ENCODE results near the gene ADAT3. TPM values are rescaled to one million over a fixed set of nuclear protein-coding genes. Genes with fewer than 3 reads are reported as not detected.
"Not testable (repeated sequence)": the region's sequence is repeated elsewhere in the genome, so short reads cannot be mapped to it uniquely, and the experiment has no call there.

The ADAT3 gene
- total RNA-seq, 4 donors from 2014 or later: 18.7 to 73.2 (median 30.3) TPM

DNA sequence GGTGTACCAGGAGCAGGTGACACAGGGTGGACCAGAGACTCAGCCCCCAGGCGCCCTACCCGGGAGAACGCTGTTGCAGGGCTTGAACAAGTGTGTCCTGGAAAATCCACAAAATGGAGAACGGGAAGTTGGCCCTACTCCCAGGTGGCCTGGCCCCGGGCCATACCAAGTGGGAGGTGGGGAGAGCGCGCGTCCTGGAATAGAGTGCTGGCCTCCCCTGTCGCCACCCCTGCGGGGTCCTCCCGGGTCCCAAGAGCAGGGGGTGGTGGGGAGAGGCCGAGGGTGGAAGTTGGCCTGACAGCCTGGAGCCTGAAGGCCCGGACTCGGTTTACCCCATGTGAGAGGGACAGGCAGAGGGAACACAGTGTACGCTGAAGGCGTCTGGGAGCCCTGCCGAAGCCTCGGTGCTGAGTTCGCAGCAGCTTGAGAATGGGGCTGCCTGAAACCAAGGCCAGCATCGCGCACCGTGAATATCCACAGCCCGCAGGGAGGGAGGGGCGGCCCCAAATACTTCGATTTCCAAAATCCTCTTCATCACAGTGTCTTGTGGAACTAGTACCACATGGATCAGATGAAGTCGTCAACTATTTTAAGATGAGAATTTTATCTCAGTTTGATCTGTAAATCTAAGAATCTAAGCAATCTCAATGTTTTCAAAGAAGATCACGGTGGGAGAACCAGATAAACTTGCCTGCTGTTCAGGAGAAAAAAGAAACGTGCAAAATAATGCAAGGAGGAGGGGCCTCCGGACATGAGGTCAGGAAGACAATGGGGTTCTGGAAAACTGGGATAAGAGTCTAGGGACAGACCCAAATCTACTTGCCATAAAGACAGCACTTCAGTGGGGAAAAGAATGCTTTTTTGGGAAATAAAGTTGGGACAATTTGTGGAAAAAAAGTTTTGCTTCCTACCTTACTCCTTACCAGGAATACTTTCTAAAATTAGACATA, 31.4 kb upstream of the ADAT3 start:
- 37 to 67% methylated on average over 4 to 28 of the region's 29 CpGs for WGBS, 2 donors (ENCODE audit: low coverage in 1 of 2)
- no peak for TF ChIP-seq EP300 (IDR thresholded peaks at IDR 0.05; ENCODE audit: low read depth)
- TF ChIP-seq CTCF (IDR thresholded peaks at IDR 0.05): no peak
- no peak for TF ChIP-seq POLR2AphosphoS5 (IDR thresholded peaks at IDR 0.05)
- no peak for TF ChIP-seq POLR2A (IDR thresholded peaks at IDR 0.05)
- DNase-seq: no peak
- no peaks in the 10 kb centered on the region for H3K27me3 ChIP-seq
- peak overlapping the region in 1 of 4 donors; percentile 78 for H3K4me3 ChIP-seq
- intact Hi-C loops (cut with DNase I; ENCODE audit: low total_unique reads): no loop called here
- H3K36me3 ChIP-seq: no peaks in the 10 kb centered on the region
- in situ Hi-C loops (cut with MboI; ENCODE audit: low pct_ligation_motif_present in 1 of 4, low pct_unique_long_range_greater_than_20kb in 1 of 4, low sequenced_read_pairs in 3 of 4): no loop called here
- no peaks in the 10 kb centered on the region for H3K9me3 ChIP-seq
- peak overlapping the region; percentile 93 to 97 (median 95) for H3K27ac ChIP-seq
- peaks cover 15 to 41% (median 32%) of the 10 kb centered on the region in 4 donors for H3K4me1 ChIP-seq

DNA sequence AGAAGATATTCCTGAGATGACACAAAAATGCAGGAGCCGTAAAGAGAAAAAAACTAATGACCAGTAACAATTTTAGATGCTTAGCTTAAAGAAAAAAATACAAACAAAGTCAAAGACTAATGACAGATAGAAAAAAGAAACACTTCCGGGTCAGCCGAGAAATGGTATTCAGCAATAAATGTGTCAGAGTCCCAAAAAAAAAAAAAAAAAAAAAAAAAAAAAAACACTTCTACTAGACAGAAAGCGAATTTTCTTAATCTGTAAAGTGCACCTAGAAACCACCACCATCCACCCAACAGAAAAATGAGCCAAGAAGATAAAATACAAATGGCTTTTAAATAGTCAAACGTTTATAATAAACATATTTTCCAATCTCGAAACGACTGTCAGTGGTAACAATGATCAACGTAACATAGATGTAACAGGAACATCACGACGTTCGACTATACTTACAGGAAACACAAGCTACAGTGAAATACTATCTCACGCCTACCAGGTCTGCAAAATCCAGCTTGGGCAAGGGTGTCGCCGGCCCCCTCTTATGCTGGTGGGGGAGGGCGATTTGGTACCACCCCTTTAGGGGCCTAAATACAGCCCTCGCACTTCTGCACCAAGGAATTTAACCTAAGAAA, 30.5 kb upstream of the ADAT3 start:
- peak overlapping the region; percentile 69 to 98 (median 80) for H3K4me3 ChIP-seq
- H3K36me3 ChIP-seq: no peaks in the 10 kb centered on the region
- no peaks in the 10 kb centered on the region for H3K27me3 ChIP-seq
- no peaks in the 10 kb centered on the region for H3K9me3 ChIP-seq
- TF ChIP-seq CTCF (IDR thresholded peaks at IDR 0.05) (no peak), EP300 (IDR thresholded peaks at IDR 0.05; ENCODE audit: low read depth) (no peak), POLR2AphosphoS5 (IDR thresholded peaks at IDR 0.05) (no peak), POLR2A (IDR thresholded peaks at IDR 0.05) (no peak)
- peak overlapping the region; percentile 93 to 97 (median 95) for H3K27ac ChIP-seq
- peaks cover 15 to 41% (median 32%) of the 10 kb centered on the region in 4 donors for H3K4me1 ChIP-seq
- WGBS, 2 donors (ENCODE audit: low coverage in 1 of 2): 5 to 20% methylated on average over 7 to 16 of the region's 16 CpGs
- DNase-seq: no peak
- intact Hi-C loops (cut with DNase I; ENCODE audit: low total_unique reads) (no loop called here), in situ Hi-C loops (cut with MboI; ENCODE audit: low pct_ligation_motif_present in 1 of 4, low pct_unique_long_range_greater_than_20kb in 1 of 4, low sequenced_read_pairs in 3 of 4) (no loop called here)

DNA sequence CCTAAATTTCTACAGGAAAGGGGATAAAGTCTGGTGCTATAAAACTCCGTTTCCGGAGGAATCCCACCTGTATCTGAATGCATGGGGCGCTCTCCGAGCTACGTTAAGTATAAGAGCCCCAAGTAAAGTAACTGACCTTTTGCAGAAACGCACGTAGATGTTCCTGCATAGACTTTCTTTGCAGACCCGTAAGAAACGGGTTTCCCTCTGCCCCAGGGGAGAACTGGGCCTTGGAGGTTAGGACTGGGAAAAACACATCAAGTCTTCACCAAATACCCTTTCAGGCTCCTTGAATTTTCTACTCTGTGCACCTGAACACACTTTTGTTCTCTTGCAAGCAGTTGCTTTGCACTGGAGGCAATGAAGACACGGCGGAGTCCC, 29.9 kb upstream of the ADAT3 start:
- WGBS, 2 donors (ENCODE audit: low coverage in 1 of 2): 1% methylated on average over 11 of the region's 11 CpGs; no CpG with 5 or more reads in 1 of the 2 donors
- not testable (repeated sequence) for H3K27me3 ChIP-seq
- peaks cover 15 to 42% (median 32%) of the 10 kb centered on the region in 4 donors for H3K4me1 ChIP-seq

DNA sequence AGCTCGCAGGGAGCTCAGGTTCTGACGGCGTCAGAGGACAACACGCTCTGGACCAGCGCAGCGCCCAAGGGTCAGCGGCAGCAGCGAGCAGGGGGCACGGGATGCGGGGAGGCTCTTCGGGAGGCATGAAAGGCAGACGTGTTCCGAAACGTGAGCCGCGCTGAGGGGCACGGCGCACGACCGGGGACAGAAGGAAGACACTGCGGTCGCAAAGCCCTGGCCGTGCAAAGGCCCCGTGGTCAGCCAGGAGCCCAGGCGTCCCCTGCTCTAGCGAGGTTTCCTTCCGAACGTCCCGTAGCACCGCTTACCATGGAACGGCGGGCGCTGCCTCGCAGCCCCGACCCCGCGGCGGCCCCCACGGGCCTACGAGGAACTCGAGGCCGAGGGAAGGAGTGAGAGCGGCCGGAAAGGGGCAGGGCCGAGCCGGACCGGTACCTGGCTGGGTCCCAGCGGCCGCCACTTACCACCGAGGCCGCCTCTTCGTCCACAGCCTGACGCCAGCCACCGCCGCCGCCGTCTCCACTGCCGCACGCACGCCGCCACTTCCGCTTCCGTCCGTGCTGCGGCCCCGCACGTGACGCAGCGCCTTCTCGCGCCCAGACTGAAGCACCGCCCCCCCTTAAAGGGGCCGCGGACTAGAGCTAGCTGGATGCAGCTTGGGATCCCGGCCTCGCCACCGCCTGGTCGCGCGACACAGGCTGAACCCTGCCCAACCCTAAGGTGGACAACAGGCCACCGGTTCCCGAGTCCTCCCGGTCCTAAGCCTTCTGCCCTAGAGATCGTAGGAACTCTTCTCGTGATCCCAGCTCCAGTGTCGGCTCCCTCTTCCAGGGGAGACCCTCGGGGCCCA, 29.3 kb upstream of the ADAT3 start:
- H3K27ac ChIP-seq: peak overlapping the region; percentile 93 to 97 (median 95)
- peak overlapping the region; percentile 69 to 98 (median 80) for H3K4me3 ChIP-seq
- DNase-seq: peak; percentile 94
- intact Hi-C loops (cut with DNase I; ENCODE audit: low total_unique reads) (no loop called here), in situ Hi-C loops (cut with MboI; ENCODE audit: low pct_ligation_motif_present in 1 of 4, low pct_unique_long_range_greater_than_20kb in 1 of 4, low sequenced_read_pairs in 3 of 4) (no loop called here)
- no peaks in the 10 kb centered on the region for H3K9me3 ChIP-seq
- no peaks in the 10 kb centered on the region for H3K36me3 ChIP-seq
- TF ChIP-seq POLR2AphosphoS5 (IDR thresholded peaks at IDR 0.05) (peak; percentile 97 to 99 (median 98)), CTCF (IDR thresholded peaks at IDR 0.05) (no peak), POLR2A (IDR thresholded peaks at IDR 0.05) (peak; percentile 92), EP300 (IDR thresholded peaks at IDR 0.05; ENCODE audit: low read depth) (no peak)
- peaks cover 15 to 48% (median 32%) of the 10 kb centered on the region in 4 donors for H3K4me1 ChIP-seq
- H3K27me3 ChIP-seq: no peaks in the 10 kb centered on the region
- 0% methylated on average over 73 of the region's 87 CpGs; no CpG with 5 or more reads in 1 of the 2 donors for WGBS, 2 donors (ENCODE audit: low coverage in 1 of 2)

More for the DNA sequence above, 29.9 kb upstream of the ADAT3 start:
- in situ Hi-C loops (cut with MboI; ENCODE audit: low pct_ligation_motif_present in 1 of 4, low pct_unique_long_range_greater_than_20kb in 1 of 4, low sequenced_read_pairs in 3 of 4); intact Hi-C loops (cut with DNase I; ENCODE audit: low total_unique reads); DNase-seq; H3K36me3 ChIP-seq; H3K9me3 ChIP-seq: not testable (repeated sequence)
- Histone ChIP-seq H3K27ac (peak overlapping the region; percentile 93 to 97 (median 95)), H3K4me3 (peak overlapping the region; percentile 69 to 98 (median 80))

DNA sequence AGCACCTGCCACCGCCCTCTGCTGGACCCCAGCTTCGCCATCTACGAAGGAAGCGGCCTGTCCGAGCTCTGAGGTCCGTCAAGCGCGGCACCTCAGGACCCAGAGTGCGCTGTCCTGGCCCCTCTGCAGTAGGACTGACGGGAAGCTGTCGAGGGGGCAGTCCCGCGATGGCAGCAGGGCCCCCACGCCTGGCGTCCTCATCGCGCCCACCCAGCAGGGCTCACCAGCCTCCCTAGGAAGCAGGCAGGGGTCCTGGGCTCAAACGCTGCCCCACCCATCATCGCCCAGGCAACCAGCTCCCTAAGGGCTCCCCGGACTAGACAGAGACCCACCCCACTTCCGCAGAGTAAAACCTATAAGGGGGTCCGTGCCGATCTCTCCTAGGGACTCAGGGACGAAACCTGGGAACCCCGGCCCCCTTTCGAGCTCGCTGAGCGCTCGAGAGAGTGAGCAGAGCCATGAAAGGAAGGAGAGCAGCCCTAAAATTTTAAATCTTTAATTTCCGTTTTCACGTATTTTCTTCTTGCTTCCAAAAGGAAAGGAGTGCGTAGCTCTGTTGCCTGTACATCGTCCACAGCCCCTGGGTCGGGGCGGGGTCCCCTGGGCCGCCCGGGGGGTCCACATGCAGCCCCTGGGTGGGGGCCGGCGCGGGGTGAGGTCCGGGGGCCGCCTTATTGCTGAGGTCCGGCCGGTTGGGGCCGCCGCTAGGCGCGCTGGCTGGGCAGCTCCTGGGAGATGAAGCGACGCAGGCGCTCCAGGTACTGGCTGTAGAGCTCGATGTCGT, 28.5 kb upstream of the ADAT3 start:
- H3K9me3 ChIP-seq; DNase-seq; H3K27me3 ChIP-seq; H3K36me3 ChIP-seq; intact Hi-C loops (cut with DNase I; ENCODE audit: low total_unique reads); in situ Hi-C loops (cut with MboI; ENCODE audit: low pct_ligation_motif_present in 1 of 4, low pct_unique_long_range_greater_than_20kb in 1 of 4, low sequenced_read_pairs in 3 of 4): not testable (repeated sequence)
- Histone ChIP-seq H3K4me3 (peak overlapping the region; percentile 69 to 98 (median 80)), H3K27ac (peak overlapping the region; percentile 93 to 97 (median 95)), H3K4me1 (peaks cover 15 to 51% (median 32%) of the 10 kb centered on the region in 4 donors)
- 25 to 35% methylated on average over 9 to 35 of the region's 53 CpGs for WGBS, 2 donors (ENCODE audit: low coverage in 1 of 2)

DNA sequence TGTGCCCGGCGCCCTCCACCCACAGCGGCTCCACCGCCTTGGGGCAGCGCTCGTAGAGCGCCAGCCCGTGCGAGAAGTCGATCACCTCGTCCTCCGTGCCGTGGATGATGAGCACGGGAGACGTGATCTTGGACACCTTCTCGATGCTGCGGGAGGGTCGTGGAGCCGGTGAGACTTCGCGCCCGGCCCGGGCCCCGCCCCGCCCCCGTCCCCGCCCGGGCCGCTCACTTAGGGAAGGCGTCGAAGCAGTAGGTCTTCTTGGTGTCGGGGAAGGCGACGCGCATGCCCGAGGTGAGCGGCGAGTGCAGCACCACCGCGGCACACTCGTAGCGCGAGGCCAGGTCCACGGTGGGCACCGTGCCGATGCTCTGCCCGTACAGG, 27.9 kb upstream of the ADAT3 start:
- intact Hi-C loops (cut with DNase I; ENCODE audit: low total_unique reads); in situ Hi-C loops (cut with MboI; ENCODE audit: low pct_ligation_motif_present in 1 of 4, low pct_unique_long_range_greater_than_20kb in 1 of 4, low sequenced_read_pairs in 3 of 4); H3K4me3 ChIP-seq: not testable (repeated sequence)

More for the DNA sequence above, 27.9 kb upstream of the ADAT3 start:
- peak overlapping the region in 1 of 4 donors; percentile 96 for H3K27ac ChIP-seq
- 73% methylated on average over 22 of the region's 47 CpGs; no CpG with 5 or more reads in 1 of the 2 donors for WGBS, 2 donors (ENCODE audit: low coverage in 1 of 2)
- not testable (repeated sequence) for H3K36me3 ChIP-seq, DNase-seq, H3K27me3 ChIP-seq, H3K9me3 ChIP-seq
- H3K4me1 ChIP-seq: peaks cover 20 to 54% (median 36%) of the 10 kb centered on the region in 4 donors
